Lung (tissue), 12 donors: ENCODE results near the gene DDX42. TPM values are rescaled to one million over a fixed set of nuclear protein-coding genes. Genes with fewer than 3 reads are reported as not detected.

Experiments
- ATAC-seq: fragments of 200-7000 bp; cut with Tn5 transposase; one replicate; pipeline ENCODE4 v1.9.1; 2020; ENCODE audit warnings: moderate number of reproducible peaks; ENCODE audit not compliant: insufficient read depth, low FRiP score
- DNase-seq, 3 donors: peaks; one replicate each; pipeline ENCODE4 v3.0.0-alpha.2; 2013 to 2017
- H3K27ac ChIP-seq, 2 donors: one replicate each; pipeline ENCODE4 v1.5.1; 2013; ENCODE audit warnings: mild to moderate bottlenecking in 2 of 2, moderate library complexity in 2 of 2, control low read depth in 1 of 2, inconsistent platforms in 1 of 2, low read depth in 1 of 2, low read length in 1 of 2
- H3K27me3 ChIP-seq, 3 donors: one replicate each; pipeline ENCODE4 v1.5.1; 2013; ENCODE audit warnings: low read length in 2 of 3; ENCODE audit not compliant: control insufficient read depth in 3 of 3, insufficient read depth in 3 of 3
- H3K36me3 ChIP-seq, 4 donors: one replicate each; pipeline ENCODE4 v1.5.1; 2013; ENCODE audit warnings: low read length in 4 of 4, mild to moderate bottlenecking in 1 of 4, moderate library complexity in 1 of 4; ENCODE audit not compliant: control insufficient read depth in 4 of 4, insufficient read depth in 4 of 4
- H3K4me1 ChIP-seq, 5 donors: one replicate each; pipeline ENCODE4 v1.5.1; 2013; ENCODE audit warnings: low read length in 5 of 5, mild to moderate bottlenecking in 2 of 5, moderate library complexity in 1 of 5; ENCODE audit not compliant: control insufficient read depth in 5 of 5, insufficient read depth in 5 of 5
- H3K4me3 ChIP-seq: one replicate; pipeline ENCODE4 v1.5.1; 2013; ENCODE audit warnings: mild to moderate bottlenecking, control low read depth, moderate library complexity
- H3K9ac ChIP-seq, 2 donors: one replicate each; pipeline ENCODE4 v1.5.1; 2013; ENCODE audit warnings: low read length in 2 of 2, control low read depth in 1 of 2; ENCODE audit not compliant: insufficient read depth in 1 of 2
- H3K9me3 ChIP-seq, 4 donors: one replicate each; pipeline ENCODE4 v1.5.1; 2013; ENCODE audit warnings: low read length in 3 of 4, mild to moderate bottlenecking in 1 of 4, moderate library complexity in 1 of 4; ENCODE audit not compliant: control insufficient read depth in 4 of 4, insufficient read depth in 3 of 4
- CTCF ChIP-seq: IDR thresholded peaks from 2 replicates; pipeline ENCODE4 v1.5.1; 2012; ENCODE audit warnings: mild to moderate bottlenecking; ENCODE audit errors: control extremely low read depth, extremely low read depth
- WGBS, 2 donors: extraction: QIAGEN DNeasy Blood & Tissue Kit; methylation state at CpG; one replicate each; pipeline ENCODE4 v1.1.7; 2013; 5-methylcytosine and 5-hydroxymethylcytosine counted together
- polyA plus RNA-seq, 2 donors: library from polyadenylated mRNA; stranded (reverse); fragments of 200-250 nt; gene quantifications; one replicate each; pipeline ENCODE4 v1.2.1, GENCODE V29; 2013
- total RNA-seq, 2 donors: library from RNA; depleted of rRNA in 1 of 2; stranded (reverse); fragments of >200 nt in 1 of 2; gene quantifications; one replicate each; pipeline ENCODE4 v1.2.1, GENCODE V29; 2014 to 2021
- donor health status: control.
- donor health status: control.
- donor health status: Bipolar disorder and iron deficiency.
- donor health status: healthy.
- donor health status: DM: yes; HTN: yes; CAD: no.

DDX42 gene
- total and polyA plus RNA-seq, 4 donors = 47.8 to 153 (median 75.9) TPM

GRCh38 chr17:63836811-63837210, 62.8 kb downstream of the DDX42 start:
- Histone ChIP-seq H3K9me3 (no peaks in the 10 kb centered on the region), H3K27me3 (no peaks in the 10 kb centered on the region), H3K27ac (no peak overlapping the region), H3K9ac (no peak overlapping the region), H3K4me1 (peaks cover 17 to 44% (median 31%) of the 10 kb centered on the region in 5 donors), H3K4me3 (no peak overlapping the region), H3K36me3 (peaks cover 16 to 49% (median 32%) of the 10 kb centered on the region in 4 donors)
- TF ChIP-seq CTCF = no peak
- ATAC-seq = no peak
- 93 to 95% methylated on average over 7 of the region's 7 CpGs for WGBS, 2 donors
- no peak for DNase-seq

- H3K27ac ChIP-seq = peak overlapping the region; percentile 10 to 63
- DNase-seq (no peak), ATAC-seq (no peak)
- peaks cover 9 to 44% (median 30%) of the 10 kb centered on the region in 4 donors for H3K36me3 ChIP-seq
- peaks cover 17 to 44% (median 31%) of the 10 kb centered on the region in 5 donors for H3K4me1 ChIP-seq
- no peaks in the 10 kb centered on the region for H3K9me3 ChIP-seq
- no peak overlapping the region for H3K9ac ChIP-seq
- 86 to 90% methylated on average over 12 of the region's 12 CpGs for WGBS, 2 donors
- no peaks in the 10 kb centered on the region for H3K27me3 ChIP-seq
- no peak overlapping the region for H3K4me3 ChIP-seq
- no peak for TF ChIP-seq CTCF
Observed at GRCh38 chr17:63837480-63837879, 63.5 kb downstream of the DDX42 start.

- H3K27ac ChIP-seq = peak overlapping the region; percentile 63 to 78
- no peak overlapping the region for H3K4me3 ChIP-seq
- no peak for TF ChIP-seq CTCF
- H3K4me1 ChIP-seq = peaks cover 17 to 44% (median 31%) of the 10 kb centered on the region in 5 donors
- ATAC-seq (no peak), DNase-seq (no peak)
- 84 to 86% methylated on average over 5 of the region's 5 CpGs for WGBS, 2 donors
- peaks cover 6 to 38% (median 25%) of the 10 kb centered on the region in 4 donors for H3K36me3 ChIP-seq
- H3K9ac ChIP-seq = peak overlapping the region in 1 of 2 donors; percentile 57
- no peaks in the 10 kb centered on the region for H3K9me3 ChIP-seq
- no peaks in the 10 kb centered on the region for H3K27me3 ChIP-seq
Observed at GRCh38 chr17:63837962-63838600, 64.1 kb downstream of the DDX42 start.
